Glomerular visceral epithelial cell (primary cell): ENCODE measurements around the gene FBXO9.

Experiments
- DNase-seq: peaks from one replicate; pipeline ENCODE4 v3.0.0-alpha.2; 2016; ENCODE audit errors: extremely low spot score

The FBXO9 gene

GRCh38 chr6:53133961-53134360, 68.8 kb downstream of the FBXO9 start:
- DNase-seq: no peak

DNA sequence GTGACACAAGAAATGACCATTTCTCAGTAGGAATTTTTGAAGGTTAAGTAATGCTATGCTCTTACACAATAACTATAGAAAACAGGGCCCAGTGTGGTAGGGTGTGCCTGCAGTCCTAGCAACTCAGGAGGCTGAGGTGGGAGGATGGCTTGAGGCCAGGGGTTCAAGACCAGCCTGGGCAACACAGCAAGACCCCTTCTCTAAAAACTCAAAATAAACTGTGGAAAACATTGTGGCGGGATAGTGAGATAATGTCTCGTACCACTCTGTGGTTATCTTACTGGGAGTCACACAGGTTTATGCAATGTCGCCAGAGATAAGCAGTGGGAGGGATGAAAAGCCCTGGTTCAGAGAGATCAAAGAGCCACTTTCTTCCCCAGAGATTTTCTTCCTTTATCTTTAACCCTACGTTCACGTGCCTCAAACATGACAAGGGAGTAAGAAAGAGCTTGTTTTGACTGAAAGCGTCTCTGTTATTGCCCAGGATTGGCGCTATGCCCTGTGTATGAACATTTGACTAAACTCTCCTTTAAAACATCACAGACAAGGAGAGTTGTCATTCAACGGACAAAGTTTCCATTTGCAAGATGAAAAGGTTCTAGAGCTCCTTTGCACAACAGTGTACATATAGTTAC, 69.5 kb downstream of the FBXO9 start:
- DNase-seq: no peak

DNA sequence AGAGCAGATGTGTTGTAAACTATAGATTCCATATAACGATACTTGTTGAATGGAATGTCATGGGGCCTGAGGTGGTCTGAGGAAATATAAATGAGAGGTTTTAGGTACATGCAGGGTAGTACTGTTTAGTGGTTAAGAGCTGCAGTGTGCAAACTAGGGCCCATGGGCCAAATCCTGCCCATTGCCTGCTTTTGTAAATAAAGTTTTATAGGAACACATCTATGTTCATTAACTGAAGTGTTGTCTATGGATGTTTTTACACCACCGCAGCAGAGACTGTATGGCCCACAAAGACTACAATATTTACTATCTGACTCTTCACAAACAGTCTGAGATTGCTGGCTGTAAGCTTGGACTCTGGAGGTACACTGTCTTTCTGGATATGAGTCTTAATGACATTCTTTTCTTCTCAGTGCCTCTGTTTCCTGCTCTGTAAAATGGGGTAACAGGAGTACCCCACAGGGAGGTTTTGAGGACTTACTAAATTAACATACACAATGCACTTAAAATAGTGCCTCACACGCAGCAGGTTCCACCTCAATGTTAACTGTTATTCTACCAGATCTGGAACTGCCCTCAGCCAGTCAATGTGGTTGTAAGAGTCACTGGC, 70.9 kb downstream of the FBXO9 start:
- DNase-seq: no peak

GRCh38 chr6:53139841-53140413, 74.7 kb downstream of the FBXO9 start:
- no peak for DNase-seq

DNA sequence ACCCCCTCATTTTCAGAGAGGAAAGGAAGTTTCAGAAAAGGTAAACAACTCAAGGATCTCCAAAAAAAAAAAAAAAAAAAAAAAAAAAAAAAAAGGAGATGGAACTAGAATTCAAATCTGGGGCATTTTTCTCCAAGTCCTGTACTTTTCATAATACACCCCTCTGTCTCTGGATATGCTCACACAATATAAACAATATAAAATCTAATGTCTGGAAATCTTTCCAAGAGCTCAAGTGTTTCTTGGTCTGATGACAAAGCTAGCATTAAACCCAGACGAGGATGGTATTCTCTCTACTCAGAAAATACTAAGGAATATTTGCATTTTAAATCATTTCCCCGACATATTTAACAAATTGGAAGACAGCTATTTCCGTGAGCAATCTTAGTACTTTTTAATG, 77.6 kb downstream of the FBXO9 start:
- DNase-seq: no peak

DNA sequence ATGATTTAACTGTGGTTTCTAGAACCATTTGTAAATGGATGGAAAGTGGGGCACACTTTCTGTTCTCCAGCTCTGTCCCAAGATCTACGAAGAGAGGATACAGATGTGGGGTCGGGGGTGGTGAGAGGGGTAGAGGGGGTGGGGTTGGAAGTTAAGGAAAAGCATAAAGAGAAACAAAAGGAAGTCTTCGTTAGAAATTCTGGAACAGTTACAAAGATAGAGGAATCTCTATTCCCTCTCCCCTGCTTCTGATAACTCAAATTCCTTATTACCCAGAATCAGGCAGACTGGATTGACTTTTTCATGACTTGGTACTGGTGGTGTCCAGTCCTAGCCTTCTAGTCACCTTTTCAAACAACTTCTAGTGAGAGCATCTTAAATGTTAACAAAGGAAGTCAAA, 78.5 kb downstream of the FBXO9 start:
- no peak for DNase-seq

DNA sequence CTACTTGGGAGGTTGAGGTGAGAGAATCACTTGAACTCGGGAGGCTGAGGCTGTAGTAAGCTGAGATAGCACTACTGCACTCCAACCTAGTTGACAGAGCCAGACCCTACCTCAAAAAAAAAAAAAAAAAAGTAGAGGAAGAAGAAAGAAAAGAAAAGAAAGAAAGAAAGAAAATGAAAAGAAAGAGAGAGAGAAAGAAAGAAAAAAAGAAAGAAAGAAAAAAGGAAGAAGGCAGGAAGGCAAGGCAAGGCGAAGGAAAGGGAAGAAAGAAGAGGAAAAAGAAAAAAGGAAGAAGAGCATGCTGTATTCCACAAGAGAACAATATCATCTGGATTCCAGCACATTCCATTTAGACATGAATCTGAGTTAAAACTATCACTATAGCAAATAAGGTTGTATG, 79.6 kb downstream of the FBXO9 start:
- no peak for DNase-seq

DNA sequence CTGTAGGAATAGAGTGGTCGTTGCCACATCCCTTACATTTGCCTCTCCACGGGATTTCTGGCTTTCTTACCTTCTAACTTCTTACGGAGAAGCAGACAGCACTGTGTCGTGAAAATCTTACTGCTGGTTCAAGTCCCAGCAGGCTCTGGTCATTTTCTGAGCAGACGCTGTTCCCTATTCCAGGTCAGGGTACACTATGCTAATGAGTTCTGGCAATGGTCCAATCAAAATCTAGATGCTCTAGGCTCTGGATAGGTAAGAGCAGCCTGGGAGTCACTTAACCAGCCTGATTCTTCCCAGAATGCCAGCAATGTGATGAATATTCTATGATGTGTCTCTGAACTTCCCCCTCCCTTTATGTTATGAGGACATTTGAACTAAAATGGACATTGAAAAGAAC, 83.5 kb downstream of the FBXO9 start, which contains the start of gene GCM1:
Gene GCM1 (minus strand): TSS at position 158 of the 400 bp plus-strand sequence. CDS start 3,209 bp downstream, outside the sequence.
- DNase-seq: no peak
